NT2/D1 (cell line): ENCODE results near the gene LGALS3.

Experiments used
- DNase-seq: peaks from one replicate; pipeline ENCODE4 v3.0.0-alpha.2; 2011; ENCODE audit warnings: low read depth, low spot score
- H3K27me3 ChIP-seq: 2 replicates; pipeline ENCODE4 v1.6.0; 2011; ENCODE audit warnings: mild to moderate bottlenecking; ENCODE audit not compliant: insufficient read length, insufficient read depth
- H3K36me3 ChIP-seq: 2 replicates; pipeline ENCODE4 v1.6.1; 2011; ENCODE audit warnings: mild to moderate bottlenecking, low read length, mixed read lengths; ENCODE audit not compliant: insufficient read depth, insufficient read length
- H3K4me1 ChIP-seq: 2 replicates; pipeline ENCODE4 v1.5.1; 2011; ENCODE audit not compliant: insufficient read depth, insufficient read length
- H3K4me3 ChIP-seq: 2 replicates; pipeline ENCODE4 v1.5.1; 2011; ENCODE audit warnings: low read depth; ENCODE audit not compliant: insufficient read length
- H3K9ac ChIP-seq: 2 replicates; pipeline ENCODE4 v1.6.0; 2011; ENCODE audit warnings: low read depth; ENCODE audit not compliant: insufficient read length
- H3K9me3 ChIP-seq: 2 replicates; pipeline ENCODE4 v1.5.1; 2011; ENCODE audit warnings: mild to moderate bottlenecking, low read length; ENCODE audit not compliant: insufficient read depth
- SUZ12 ChIP-seq: IDR thresholded peaks from 2 replicates; pipeline ENCODE4 v1.6.1; 2011; ENCODE audit not compliant: insufficient read length, insufficient read depth; ENCODE audit errors: extremely low read depth
- YY1 ChIP-seq: IDR thresholded peaks from 2 replicates; pipeline ENCODE4 v1.6.1; 2011; ENCODE audit not compliant: insufficient read length, insufficient read depth
- ZNF274 ChIP-seq: IDR thresholded peaks from 2 replicates; pipeline ENCODE4 v1.6.1; 2011; ENCODE audit warnings: mild to moderate bottlenecking, low read depth, low read length

Gene LGALS3

GRCh38 chr14:55103971-55104954, 24.8 kb upstream of the LGALS3 start:
- H3K36me3 ChIP-seq: no peaks in the 10 kb centered on the region
- H3K27me3 ChIP-seq: no peaks in the 10 kb centered on the region
- H3K4me3 ChIP-seq: no peak overlapping the region
- no peak for TF ChIP-seq YY1
- no peak for TF ChIP-seq SUZ12
- TF ChIP-seq ZNF274: no peak
- H3K9me3 ChIP-seq: peaks cover 11% of the 10 kb centered on the region
- H3K4me1 ChIP-seq: peaks cover 5% of the 10 kb centered on the region
- DNase-seq: no peak
- H3K9ac ChIP-seq: no peak overlapping the region

- no peak for TF ChIP-seq SUZ12
- TF ChIP-seq ZNF274: no peak
- no peak for TF ChIP-seq YY1
- Histone ChIP-seq H3K4me3 (no peak overlapping the region), H3K27me3 (no peaks in the 10 kb centered on the region), H3K9me3 (peaks cover 11% of the 10 kb centered on the region), H3K9ac (no peak overlapping the region), H3K4me1 (peaks cover 5% of the 10 kb centered on the region), H3K36me3 (no peaks in the 10 kb centered on the region)
- DNase-seq: no peak
Measured at GRCh38 chr14:55105991-55106390, 23.1 kb upstream of the LGALS3 start.

- Histone ChIP-seq H3K4me3 (no peak overlapping the region), H3K9ac (no peak overlapping the region), H3K4me1 (peaks cover 5% of the 10 kb centered on the region), H3K27me3 (no peaks in the 10 kb centered on the region), H3K36me3 (no peaks in the 10 kb centered on the region), H3K9me3 (peaks cover 11% of the 10 kb centered on the region)
- no peak for DNase-seq
- TF ChIP-seq SUZ12 (no peak), YY1 (no peak), ZNF274 (no peak)
Measured at GRCh38 chr14:55107766-55108554, 21.1 kb upstream of the LGALS3 start.

GRCh38 chr14:55109836-55110235, 19.2 kb upstream of the LGALS3 start:
- TF ChIP-seq SUZ12: no peak
- no peak for TF ChIP-seq ZNF274
- no peak for TF ChIP-seq YY1
- Histone ChIP-seq H3K4me3 (no peak overlapping the region), H3K4me1 (peaks cover 5% of the 10 kb centered on the region), H3K27me3 (no peaks in the 10 kb centered on the region), H3K9me3 (peaks cover under 1% of the 10 kb centered on the region; the same call in 1 of the 2 replicates), H3K36me3 (no peaks in the 10 kb centered on the region), H3K9ac (no peak overlapping the region)
- no peak for DNase-seq

GRCh38 chr14:55111122-55111708, 17.8 kb upstream of the LGALS3 start:
- no peaks in the 10 kb centered on the region for H3K9me3 ChIP-seq
- peaks cover 5% of the 10 kb centered on the region for H3K4me1 ChIP-seq
- no peaks in the 10 kb centered on the region for H3K27me3 ChIP-seq
- no peak for DNase-seq
- no peak overlapping the region for H3K9ac ChIP-seq
- no peak overlapping the region for H3K4me3 ChIP-seq
- TF ChIP-seq YY1 (no peak), ZNF274 (no peak), SUZ12 (no peak)
- no peaks in the 10 kb centered on the region for H3K36me3 ChIP-seq

- no peak for DNase-seq
- Histone ChIP-seq H3K4me1 (no peaks in the 10 kb centered on the region), H3K4me3 (no peak overlapping the region)
Measured at GRCh38 chr14:55114720-55115119, 14.3 kb upstream of the LGALS3 start.

GRCh38 chr14:55115460-55115859, 13.6 kb upstream of the LGALS3 start:
- no peaks in the 10 kb centered on the region for H3K9me3 ChIP-seq
- no peak for DNase-seq
- no peak overlapping the region for H3K4me3 ChIP-seq
- no peak overlapping the region for H3K9ac ChIP-seq
- TF ChIP-seq YY1 (no peak), ZNF274 (no peak)
- no peaks in the 10 kb centered on the region for H3K4me1 ChIP-seq
- no peaks in the 10 kb centered on the region for H3K36me3 ChIP-seq
- no peaks in the 10 kb centered on the region for H3K27me3 ChIP-seq

More at GRCh38 chr14:55114720-55115119, 14.3 kb upstream of the LGALS3 start:
- H3K9ac ChIP-seq: no peak overlapping the region
- no peaks in the 10 kb centered on the region for H3K27me3 ChIP-seq
- no peaks in the 10 kb centered on the region for H3K36me3 ChIP-seq
- no peaks in the 10 kb centered on the region for H3K9me3 ChIP-seq
- TF ChIP-seq YY1: no peak
- TF ChIP-seq ZNF274: no peak
